WTC11 (cell line): ENCODE results near the gene CD40. TPM values are rescaled to one million over a fixed set of nuclear protein-coding genes. Genes with fewer than 3 reads are reported as not detected.

Source experiments
- ATAC-seq: fragments of 200-7000 bp; cut with Tn5 transposase; 2 replicates; pipeline ENCODE4 v1.10.0; 2021; ENCODE audit warnings: mild to moderate bottlenecking, moderate library complexity
- CTCF ChIA-PET: fragments of 300-600 bp; sonication (Branson Sonifier 250); formaldehyde crosslinking; loops from one replicate; lab custom pipeline; 2021; ENCODE audit warnings: antibody characterized with exemption; lab: Charles Lee
- POLR2A ChIA-PET: fragments of 350-600 bp; sonication (Branson Sonifier 250); formaldehyde crosslinking; loops from one replicate; lab custom pipeline; 2021; ENCODE audit warnings: antibody characterized with exemption; lab: Charles Lee
- DNase-seq: peaks from one replicate; pipeline ENCODE4 v3.0.0; 2021; ENCODE audit warnings: low spot score
- H3K27ac Mint-ChIP-seq: 2 replicates; pipeline ENCODE4 v1.8.0; 2021; ENCODE audit warnings: mixed read lengths
- H3K27me3 Mint-ChIP-seq: 2 replicates; pipeline ENCODE4 v1.8.0; 2021; ENCODE audit warnings: low read depth, mild to moderate bottlenecking, moderate library complexity, mixed read lengths
- H3K36me3 Mint-ChIP-seq: 2 replicates; pipeline ENCODE4 v1.8.0; 2021; ENCODE audit warnings: mixed read lengths
- H3K4me1 Mint-ChIP-seq: 2 replicates; pipeline ENCODE4 v1.8.0; 2022; ENCODE audit warnings: mixed read lengths
- H3K4me3 Mint-ChIP-seq: 2 replicates; pipeline ENCODE4 v1.8.0; 2021; ENCODE audit warnings: mild to moderate bottlenecking, moderate library complexity, mixed read lengths
- H3K9me3 Mint-ChIP-seq: 2 replicates; pipeline ENCODE4 v1.8.0; 2021; ENCODE audit warnings: mixed read lengths
- AR ChIP-seq: fragments of 250-450 bp; sonication (Bioruptor Pico); IDR thresholded peaks from 2 replicates; pipeline ENCODE4 v1.9.0; 2021; ENCODE audit warnings: mild to moderate bottlenecking
- ATF2 ChIP-seq: sonication (generic); formaldehyde crosslinking; IDR thresholded peaks from 2 replicates; pipeline ENCODE4 v1.8.1; 2022; ENCODE audit warnings: low read depth, missing genetic modification reagents, borderline replicate concordance
- ATF3 ChIP-seq: sonication (generic); formaldehyde crosslinking; conservative IDR thresholded peaks from 2 replicates; pipeline ENCODE4 v1.8.1; 2022; ENCODE audit warnings: mild to moderate bottlenecking, missing genetic modification reagents
- CTCF ChIP-seq: fragments of 200-600 bp; IDR thresholded peaks from 2 replicates; pipeline ENCODE4 v1.8.0; 2022; ENCODE audit warnings: antibody characterized with exemption
- E2F1 ChIP-seq: sonication (generic); formaldehyde crosslinking; IDR thresholded peaks from 2 replicates; pipeline ENCODE4 v1.8.0; 2022; ENCODE audit warnings: mild to moderate bottlenecking, missing genetic modification reagents
- EMX1 ChIP-seq: fragments of 250-450 bp; sonication (Bioruptor Pico); IDR thresholded peaks from 2 replicates; pipeline ENCODE4 v1.8.0; 2021; ENCODE audit warnings: mild to moderate bottlenecking
- ESRRA ChIP-seq: sonication (generic); formaldehyde crosslinking; IDR thresholded peaks from 2 replicates; pipeline ENCODE4 v1.8.1; 2022; ENCODE audit warnings: mild to moderate bottlenecking, missing genetic modification reagents, borderline replicate concordance
- ETV6 ChIP-seq: sonication (generic); formaldehyde crosslinking; IDR thresholded peaks from 2 replicates; pipeline ENCODE4 v1.8.1; 2022; ENCODE audit warnings: mild to moderate bottlenecking, missing genetic modification reagents
- IRF1 ChIP-seq: sonication (generic); formaldehyde crosslinking; IDR thresholded peaks from 2 replicates; pipeline ENCODE4 v1.8.0; 2023; ENCODE audit warnings: missing genetic modification reagents
- IRF2 ChIP-seq: sonication (generic); formaldehyde crosslinking; IDR thresholded peaks from 2 replicates; pipeline ENCODE4 v1.8.0; 2022; ENCODE audit warnings: low read depth, missing genetic modification reagents, borderline replicate concordance
- NFATC4 ChIP-seq: fragments of 250-450 bp; sonication (Bioruptor Pico); IDR thresholded peaks from 2 replicates; pipeline ENCODE4 v1.9.0; 2021; ENCODE audit warnings: mild to moderate bottlenecking
- PRDM15 ChIP-seq: sonication (generic); formaldehyde crosslinking; IDR thresholded peaks from 2 replicates; pipeline ENCODE4 v1.8.0; 2022; ENCODE audit warnings: missing genetic modification reagents
- PRRX2 ChIP-seq: fragments of 250-450 bp; sonication (Bioruptor Pico); IDR thresholded peaks from 2 replicates; pipeline ENCODE4 v1.8.0; 2021; ENCODE audit warnings: mild to moderate bottlenecking
- SOX15 ChIP-seq: fragments of 250-450 bp; sonication (Bioruptor Pico); IDR thresholded peaks from 2 replicates; pipeline ENCODE4 v1.9.0; 2021; ENCODE audit warnings: mild to moderate bottlenecking
- SP1 ChIP-seq: sonication (generic); formaldehyde crosslinking; conservative IDR thresholded peaks from 2 replicates; pipeline ENCODE4 v1.8.1; 2022; ENCODE audit warnings: missing genetic modification reagents
- TP53 ChIP-seq: sonication (generic); formaldehyde crosslinking; IDR thresholded peaks from 2 replicates; pipeline ENCODE4 v1.8.1; 2023; ENCODE audit warnings: mild to moderate bottlenecking, missing genetic modification reagents
- ZNF121 ChIP-seq: sonication (generic); formaldehyde crosslinking; IDR thresholded peaks from 2 replicates; pipeline ENCODE4 v1.8.0; 2023; ENCODE audit warnings: missing genetic modification reagents
- ZNF219 ChIP-seq: sonication (generic); formaldehyde crosslinking; IDR thresholded peaks from 2 replicates; pipeline ENCODE4 v1.8.0; 2023; ENCODE audit warnings: missing genetic modification reagents, mild to moderate bottlenecking, borderline replicate concordance
- ZNF423 ChIP-seq: fragments of 250-450 bp; sonication (Bioruptor Pico); IDR thresholded peaks from 2 replicates; pipeline ENCODE4 v2.1.2; 2022; ENCODE audit warnings: mild to moderate bottlenecking, moderate library complexity
- total RNA-seq: library from RNA; stranded (reverse); gene quantifications from 3 replicates; pipeline ENCODE4 v1.2.3, GENCODE V29; 2021

The CD40 gene
- total RNA-seq, 1 experiment from 2014 or later, result 14.8 TPM

GRCh38 chr20:46178891-46179290 is 60.8 kb downstream of the CD40 start:
- Mint-ChIP-seq H3K27me3 (peaks cover 18% of the 10 kb centered on the region), H3K36me3 (no peaks in the 10 kb centered on the region), H3K9me3 (no peaks in the 10 kb centered on the region), H3K4me1 (no peaks in the 10 kb centered on the region), H3K27ac (no peak overlapping the region), H3K4me3 (no peak overlapping the region)
- DNase-seq, result no peak
- ChIA-PET CTCF (interaction anchor here (0.5 kb wide), 1 partner anchor 156 kb away, joined by 4 read pairs; no protein-coding TSS in a partner anchor), POLR2A (no interaction called here)
- TF ChIP-seq SP1 (no peak), ATF2 (CRISPR knock-in tag) (no peak), SOX15 (no peak), ATF3 (no peak), ZNF423 (CRISPR knock-in tag) (no peak), E2F1 (no peak), NFATC4 (CRISPR knock-in tag) (no peak), IRF1 (no peak), EMX1 (CRISPR knock-in tag) (no peak), ETV6 (CRISPR knock-in tag) (no peak), TP53 (CRISPR knock-in tag) (no peak), PRRX2 (CRISPR knock-in tag) (no peak), ZNF219 (CRISPR knock-in tag) (no peak), CTCF (no peak), AR (CRISPR knock-in tag) (no peak), ESRRA (CRISPR knock-in tag) (no peak), PRDM15 (no peak), ZNF121 (CRISPR knock-in tag) (no peak), IRF2 (CRISPR knock-in tag) (no peak)
- ATAC-seq, result no peak

Other genes starting within 250 kb of the CD40 start
- gene ZSWIM1, start 237.1 kb upstream of the CD40 start, total RNA-seq, result 15.2 to 17.4 TPM (median 17.0 TPM) in 3 replicates
- gene SPATA25, start 230.7 kb upstream of the CD40 start, total RNA-seq, result 3.3 to 4.5 TPM (median 3.7 TPM) in 3 replicates
- gene NEURL2, start 227.1 kb upstream of the CD40 start, total RNA-seq, result 6.1 to 8.3 TPM (median 6.6 TPM) in 3 replicates
- gene CTSA, start 227.0 kb upstream of the CD40 start, total RNA-seq, result 44.2 to 48.3 TPM (median 47.2 TPM) in 3 replicates
- gene PLTP, start 206.2 kb upstream of the CD40 start, total RNA-seq, result 109 to 135 TPM (median 133 TPM) in 3 replicates
- 37.7 to 42.2 TPM (median 39.4 TPM) in 3 replicates for gene PCIF1, start 183.6 kb upstream of the CD40 start, total RNA-seq
- gene ZNF335, start 146.1 kb upstream of the CD40 start, total RNA-seq, result 16.3 to 20.0 TPM (median 16.4 TPM) in 3 replicates
- gene MMP9, start 109.4 kb upstream of the CD40 start, total RNA-seq, result 5.8 to 7.1 TPM (median 5.8 TPM) in 3 replicates
- 6.6 to 8.5 TPM (median 7.2 TPM) in 3 replicates for gene SLC12A5, start 89.1 kb upstream of the CD40 start, total RNA-seq
- 16.5 to 20.5 TPM (median 16.5 TPM) in 3 replicates for gene NCOA5, start 28.4 kb upstream of the CD40 start, total RNA-seq
- gene CDH22, start 190.2 kb downstream of the CD40 start, total RNA-seq, result 0.13 to 0.16 TPM (median 0.16 TPM) in 3 replicates